Measurements from ENCODE around the gene PRKAG2.
"Not testable (repeated sequence)": the region's sequence is repeated elsewhere in the genome, so short reads cannot be mapped to it uniquely, and the experiment has no call there.

PRKAG2 gene

GRCh38 chr7:151524845-151525244, 352.1 kb downstream of the PRKAG2 start:
- DNase-seq = no peak

- DNase-seq = no peak
Measured at GRCh38 chr7:151524331-151524730, 352.6 kb downstream of the PRKAG2 start.

- DNase-seq = no peak
Measured at GRCh38 chr7:151520419-151521261, 356.3 kb downstream of the PRKAG2 start.

GRCh38 chr7:151519765-151520418, 357.0 kb downstream of the PRKAG2 start, which contains the start of gene RHEB:
RHEB (minus strand) TSS chr7:151519895; CDS start chr7:151519511, 384 bp downstream.
- DNase-seq = peak; percentile 100

GRCh38 chr7:151518947-151519764, 357.8 kb downstream of the PRKAG2 start:
- not testable (repeated sequence) for DNase-seq

GRCh38 chr7:151518105-151518946, 358.6 kb downstream of the PRKAG2 start:
- DNase-seq = no peak

GRCh38 chr7:151517601-151518104, 359.3 kb downstream of the PRKAG2 start:
- DNase-seq = no peak

GRCh38 chr7:151515276-151515565, 361.7 kb downstream of the PRKAG2 start:
- no peak for DNase-seq

- no peak for DNase-seq
Measured at GRCh38 chr7:151514461-151515275, 362.2 kb downstream of the PRKAG2 start.

- DNase-seq = no peak
Measured at GRCh38 chr7:151513133-151513532, 363.8 kb downstream of the PRKAG2 start.

GRCh38 chr7:151512353-151512752, 364.6 kb downstream of the PRKAG2 start:
- no peak for DNase-seq

- DNase-seq = no peak
Measured at GRCh38 chr7:151511946-151512345, 365.0 kb downstream of the PRKAG2 start.

- no peak for DNase-seq
Measured at GRCh38 chr7:151511270-151511669, 365.6 kb downstream of the PRKAG2 start.

- no peak for DNase-seq
Measured at GRCh38 chr7:151509670-151510333, 367.1 kb downstream of the PRKAG2 start.

GRCh38 chr7:151508991-151509390, 367.9 kb downstream of the PRKAG2 start:
- DNase-seq = no peak

- no peak for DNase-seq
Measured at GRCh38 chr7:151507806-151508205, 369.1 kb downstream of the PRKAG2 start.

- no peak for DNase-seq
Measured at GRCh38 chr7:151506901-151507382, 370.0 kb downstream of the PRKAG2 start.

Measured in fibroblast of upper back skin (primary cell).